Measurements from ENCODE around the gene ZNF518B. TPM values are rescaled to one million over a fixed set of nuclear protein-coding genes. Genes with fewer than 3 reads are reported as not detected.

ZNF518B gene
- polyA plus RNA-seq, 2 of the 4 experiments (the other 2 are of a cell fraction) = 5.1 to 10.8 TPM

GRCh38 chr4:10470505-10470904 is 13.3 kb upstream of the ZNF518B start:
- POLR2A ChIA-PET = no interaction called here
- no peak for ATAC-seq
- CTCF ChIA-PET = no interaction called here
- no peak for DNase-seq (ENCODE audit: low read depth in 1 of 2, low spot score in 1 of 2)
- H3K4me1 ChIP-seq = no peaks in the 10 kb centered on the region
- TF ChIP-seq RCOR1 (IDR thresholded peaks at IDR 0.05; ENCODE audit: low read depth, low read length) (no peak), CEBPB (IDR thresholded peaks at IDR 0.05) (no peak), GATA3 (IDR thresholded peaks at IDR 0.05; ENCODE audit: borderline replicate concordance) (no peak), REST (IDR thresholded peaks at IDR 0.05) (no peak), EHF (CRISPR knock-in tag; IDR thresholded peaks at IDR 0.05) (no peak), ZFP36 (IDR thresholded peaks at IDR 0.05; ENCODE audit: borderline replicate concordance, partially characterized antibody) (no peak), ZNF302 (CRISPR knock-in tag; IDR thresholded peaks at IDR 0.05) (no peak), POLR2AphosphoS2 (conservative IDR thresholded peaks at IDR 0.05; ENCODE audit: low read length) (no peak), EP300 (IDR thresholded peaks at IDR 0.05) (no peak), HDAC2 (IDR thresholded peaks at IDR 0.05) (no peak), RNF2 (IDR thresholded peaks at IDR 0.05; ENCODE audit: borderline replicate concordance, low read depth) (no peak), EHMT2 (IDR thresholded peaks at IDR 0.05; ENCODE audit: low read depth) (no peak), HOXA7 (CRISPR knock-in tag; IDR thresholded peaks at IDR 0.05) (no peak)
- no peaks in the 10 kb centered on the region for H3K9me3 ChIP-seq
- no peak overlapping the region for H3K4me3 ChIP-seq
- no peak for FAIRE-seq
- no peak overlapping the region for H3K4me2 ChIP-seq
- WGBS (ENCODE audit: missing lambda C conversion rate) = 33% methylated on average over 5 of the region's 5 CpGs
- H3K27ac ChIP-seq = no peak overlapping the region

- Histone ChIP-seq H3K4me3 (no peak overlapping the region), H3K27ac (no peak overlapping the region), H3K4me2 (no peak overlapping the region), H3K9me3 (no peaks in the 10 kb centered on the region), H3K4me1 (no peaks in the 10 kb centered on the region)
- FAIRE-seq = no peak
- no peak for ATAC-seq
- no peak for TF ChIP-seq RCOR1 (IDR thresholded peaks at IDR 0.05; ENCODE audit: low read depth, low read length)
- TF ChIP-seq MAX (IDR thresholded peaks at IDR 0.05) = no peak
- TF ChIP-seq BCL3 (IDR thresholded peaks at IDR 0.05) = no peak
- TF ChIP-seq TP53 (CRISPR knock-in tag; IDR thresholded peaks at IDR 0.05) = no peak
- no peak for TF ChIP-seq CBX8 (IDR thresholded peaks at IDR 0.05)
- TF ChIP-seq USF2 (IDR thresholded peaks at IDR 0.05) = no peak
- no peak for TF ChIP-seq MAZ (IDR thresholded peaks at IDR 0.05; ENCODE audit: borderline replicate concordance, low read depth, low read length)
- TF ChIP-seq HOXB5 (CRISPR knock-in tag; IDR thresholded peaks at IDR 0.05) = no peak
- TF ChIP-seq RFX5 (IDR thresholded peaks at IDR 0.05) = no peak
- TF ChIP-seq EHMT2 (IDR thresholded peaks at IDR 0.05; ENCODE audit: low read depth) = no peak
- no peak for TF ChIP-seq EHF (CRISPR knock-in tag; IDR thresholded peaks at IDR 0.05)
- TF ChIP-seq NPAS2 (CRISPR knock-in tag; IDR thresholded peaks at IDR 0.05; ENCODE audit: borderline replicate concordance) = no peak
- ChIA-PET CTCF (no interaction called here), POLR2A (no interaction called here)
- 39% methylated on average over 5 of the region's 5 CpGs for WGBS (ENCODE audit: missing lambda C conversion rate)
- DNase-seq (ENCODE audit: low read depth in 1 of 2, low spot score in 1 of 2) = no peak
Observed at GRCh38 chr4:10466161-10466560, 8.9 kb upstream of the ZNF518B start.
